ENCODE results near the gene GIPC2.

The GIPC2 gene

GRCh38 chr1:78156805-78157521 is 111.2 kb downstream of the GIPC2 start:
- Histone ChIP-seq H3K9me3 (ENCODE audit: insufficient read depth, low read depth, low read length) (no peaks in the 10 kb centered on the region), H3K9ac (ENCODE audit: low read depth, low read length) (no peak overlapping the region), H3K4me1 (ENCODE audit: insufficient read depth, low read length) (peaks cover 10% of the 10 kb centered on the region; the same call in 1 of the 2 replicates), H3K27ac (ENCODE audit: low read length) (no peak overlapping the region), H3K27me3 (ENCODE audit: insufficient read depth, low read length) (no peaks in the 10 kb centered on the region), H3K4me3 (ENCODE audit: low read length) (no peak overlapping the region), H3K36me3 (ENCODE audit: insufficient read depth, low read depth, low read length) (no peaks in the 10 kb centered on the region)

DNA sequence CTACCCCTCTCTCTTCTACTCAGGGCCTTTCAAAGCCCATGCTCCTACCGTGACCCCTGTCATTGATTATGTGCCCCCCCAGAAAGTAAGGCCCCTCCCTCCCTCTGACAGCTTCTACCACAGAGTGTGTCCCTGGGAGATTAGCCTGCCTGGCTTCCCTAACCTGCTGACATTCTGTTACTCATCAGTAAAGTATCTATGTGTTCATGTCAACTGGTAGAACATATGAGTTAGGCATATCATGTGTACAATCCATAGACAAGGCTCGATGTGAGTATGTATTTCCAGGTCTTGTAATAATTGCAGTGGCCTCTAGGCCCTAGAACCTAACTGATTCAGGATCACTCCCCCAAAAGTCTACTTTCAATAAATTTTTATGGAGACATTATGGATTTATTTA is 120.0 kb downstream of the GIPC2 start:
- Histone ChIP-seq H3K4me1 (ENCODE audit: insufficient read depth, low read length) (no peaks in the 10 kb centered on the region), H3K27ac (ENCODE audit: low read length) (no peak overlapping the region), H3K9me3 (ENCODE audit: insufficient read depth, low read depth, low read length) (no peaks in the 10 kb centered on the region), H3K9ac (ENCODE audit: low read depth, low read length) (no peak overlapping the region), H3K4me3 (ENCODE audit: low read length) (no peak overlapping the region), H3K36me3 (ENCODE audit: insufficient read depth, low read depth, low read length) (no peaks in the 10 kb centered on the region), H3K27me3 (ENCODE audit: insufficient read depth, low read length) (no peaks in the 10 kb centered on the region)

DNA sequence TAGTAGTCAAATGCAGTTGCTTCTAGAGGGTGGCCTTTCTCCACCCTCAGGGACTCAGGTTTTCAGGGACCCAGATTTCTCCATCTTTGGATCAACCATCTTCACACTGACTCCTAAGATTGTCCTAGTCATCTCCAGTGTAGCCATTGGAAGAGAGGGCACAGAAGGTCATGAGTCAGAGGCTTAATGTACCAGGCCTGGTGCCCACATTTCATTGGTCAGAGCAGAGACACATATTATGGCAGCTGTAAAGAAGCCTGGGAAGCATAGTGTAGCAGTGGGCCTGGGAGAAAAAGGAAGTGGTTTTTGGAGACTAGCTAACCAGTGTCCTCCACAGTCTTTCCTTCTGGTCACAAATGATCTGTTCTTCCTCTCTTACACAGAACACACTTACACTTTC is 122.5 kb downstream of the GIPC2 start:
- Histone ChIP-seq H3K4me3 (ENCODE audit: low read length) (no peak overlapping the region), H3K4me1 (ENCODE audit: insufficient read depth, low read length) (no peaks in the 10 kb centered on the region), H3K9ac (ENCODE audit: low read depth, low read length) (no peak overlapping the region), H3K9me3 (ENCODE audit: insufficient read depth, low read depth, low read length) (no peaks in the 10 kb centered on the region), H3K27me3 (ENCODE audit: insufficient read depth, low read length) (no peaks in the 10 kb centered on the region), H3K36me3 (ENCODE audit: insufficient read depth, low read depth, low read length) (no peaks in the 10 kb centered on the region), H3K27ac (ENCODE audit: low read length) (no peak overlapping the region)

- H3K9me3 ChIP-seq (ENCODE audit: insufficient read depth, low read depth, low read length): no peaks in the 10 kb centered on the region
- no peaks in the 10 kb centered on the region for H3K27me3 ChIP-seq (ENCODE audit: insufficient read depth, low read length)
- H3K4me3 ChIP-seq (ENCODE audit: low read length): no peak overlapping the region
- H3K27ac ChIP-seq (ENCODE audit: low read length): no peak overlapping the region
- no peak overlapping the region for H3K9ac ChIP-seq (ENCODE audit: low read depth, low read length)
- no peaks in the 10 kb centered on the region for H3K4me1 ChIP-seq (ENCODE audit: insufficient read depth, low read length)
- H3K36me3 ChIP-seq (ENCODE audit: insufficient read depth, low read depth, low read length): no peaks in the 10 kb centered on the region
Observed at GRCh38 chr1:78170859-78171258, 125.1 kb downstream of the GIPC2 start.

GRCh38 chr1:78171736-78172590 is 126.2 kb downstream of the GIPC2 start:
- Histone ChIP-seq H3K9me3 (ENCODE audit: insufficient read depth, low read depth, low read length) (no peaks in the 10 kb centered on the region), H3K27me3 (ENCODE audit: insufficient read depth, low read length) (no peaks in the 10 kb centered on the region), H3K4me1 (ENCODE audit: insufficient read depth, low read length) (no peaks in the 10 kb centered on the region), H3K9ac (ENCODE audit: low read depth, low read length) (no peak overlapping the region), H3K36me3 (ENCODE audit: insufficient read depth, low read depth, low read length) (no peaks in the 10 kb centered on the region), H3K4me3 (ENCODE audit: low read length) (no peak overlapping the region), H3K27ac (ENCODE audit: low read length) (no peak overlapping the region)

DNA sequence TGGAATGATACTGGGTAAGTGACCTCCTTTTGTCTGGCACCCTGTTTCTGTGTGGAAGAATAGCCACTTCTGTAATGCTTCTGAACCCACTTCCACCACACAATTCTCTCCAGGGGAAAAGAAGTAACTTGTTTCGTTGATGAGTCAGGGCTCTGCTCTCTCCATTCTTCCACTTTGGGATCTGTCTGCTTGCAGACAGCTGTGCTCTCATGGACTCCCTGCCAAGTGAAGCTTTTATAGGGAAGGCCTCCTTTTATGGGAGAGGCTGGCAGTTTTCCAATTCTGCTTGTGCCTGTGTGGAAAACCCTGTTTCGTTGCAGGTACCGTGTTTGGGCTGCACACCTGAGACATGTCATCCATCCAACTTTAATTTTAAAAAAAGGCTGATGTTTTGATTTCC is 130.7 kb downstream of the GIPC2 start:
- Histone ChIP-seq H3K9me3 (ENCODE audit: insufficient read depth, low read depth, low read length) (no peaks in the 10 kb centered on the region), H3K27ac (ENCODE audit: low read length) (no peak overlapping the region), H3K36me3 (ENCODE audit: insufficient read depth, low read depth, low read length) (no peaks in the 10 kb centered on the region), H3K9ac (ENCODE audit: low read depth, low read length) (no peak overlapping the region), H3K27me3 (ENCODE audit: insufficient read depth, low read length) (no peaks in the 10 kb centered on the region), H3K4me3 (ENCODE audit: low read length) (no peak overlapping the region), H3K4me1 (ENCODE audit: insufficient read depth, low read length) (no peaks in the 10 kb centered on the region)

GRCh38 chr1:78177708-78178270 is 132.0 kb downstream of the GIPC2 start:
- Histone ChIP-seq H3K27me3 (ENCODE audit: insufficient read depth, low read length) (no peaks in the 10 kb centered on the region), H3K36me3 (ENCODE audit: insufficient read depth, low read depth, low read length) (no peaks in the 10 kb centered on the region), H3K27ac (ENCODE audit: low read length) (no peak overlapping the region), H3K9ac (ENCODE audit: low read depth, low read length) (no peak overlapping the region), H3K4me1 (ENCODE audit: insufficient read depth, low read length) (no peaks in the 10 kb centered on the region), H3K4me3 (ENCODE audit: low read length) (no peak overlapping the region), H3K9me3 (ENCODE audit: insufficient read depth, low read depth, low read length) (no peaks in the 10 kb centered on the region)

GRCh38 chr1:78178816-78179215 is 133.1 kb downstream of the GIPC2 start:
- Histone ChIP-seq H3K9me3 (ENCODE audit: insufficient read depth, low read depth, low read length) (no peaks in the 10 kb centered on the region), H3K4me1 (ENCODE audit: insufficient read depth, low read length) (no peaks in the 10 kb centered on the region)

DNA sequence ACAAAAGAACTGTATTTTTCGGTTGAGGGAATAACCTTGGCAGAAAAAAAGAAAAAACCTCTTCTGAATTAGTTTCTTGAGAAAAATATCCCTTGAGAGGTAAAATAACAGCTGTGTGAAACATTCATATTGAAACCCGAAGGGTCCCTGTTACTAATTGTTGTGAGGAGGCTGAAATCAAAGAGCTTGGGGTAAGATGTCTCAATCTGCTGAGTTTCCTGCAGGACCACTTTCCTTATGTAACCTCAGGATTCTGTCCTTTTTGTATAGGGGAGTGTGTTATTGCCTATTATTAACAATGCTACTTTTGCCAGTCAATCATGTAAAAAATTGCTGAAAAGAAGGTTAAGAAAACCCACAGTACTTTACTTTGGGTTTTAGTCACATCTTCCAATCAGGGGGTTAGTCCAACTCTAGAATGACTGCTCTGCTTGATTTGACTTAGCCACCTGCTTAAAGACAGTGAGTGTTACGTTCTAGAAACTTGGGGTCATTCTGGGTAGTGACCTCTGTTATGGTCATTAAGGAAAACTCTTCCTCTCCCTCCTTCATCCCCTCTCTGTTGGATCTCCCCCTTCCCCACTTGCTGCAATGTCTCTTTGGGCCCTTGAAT is 138.8 kb downstream of the GIPC2 start:
- no peaks in the 10 kb centered on the region for H3K36me3 ChIP-seq (ENCODE audit: insufficient read depth, low read depth, low read length)

More at GRCh38 chr1:78178816-78179215, 133.1 kb downstream of the GIPC2 start:
- Histone ChIP-seq H3K27me3 (ENCODE audit: insufficient read depth, low read length) (no peaks in the 10 kb centered on the region), H3K36me3 (ENCODE audit: insufficient read depth, low read depth, low read length) (no peaks in the 10 kb centered on the region), H3K9ac (ENCODE audit: low read depth, low read length) (no peak overlapping the region), H3K4me3 (ENCODE audit: low read length) (no peak overlapping the region), H3K27ac (ENCODE audit: low read length) (no peak overlapping the region)

More for the DNA sequence above, 138.8 kb downstream of the GIPC2 start:
- Histone ChIP-seq H3K27me3 (ENCODE audit: insufficient read depth, low read length) (no peaks in the 10 kb centered on the region), H3K4me1 (ENCODE audit: insufficient read depth, low read length) (no peaks in the 10 kb centered on the region), H3K4me3 (ENCODE audit: low read length) (no peak overlapping the region), H3K27ac (ENCODE audit: low read length) (no peak overlapping the region), H3K9me3 (ENCODE audit: insufficient read depth, low read depth, low read length) (no peaks in the 10 kb centered on the region), H3K9ac (ENCODE audit: low read depth, low read length) (no peak overlapping the region)

Data from iPS-20b (cell line).